Subcutaneous adipose tissue (tissue), 4 donors: Measurements from ENCODE around the gene NAALAD2. TPM values are rescaled to one million over a fixed set of nuclear protein-coding genes. Genes with fewer than 3 reads are reported as not detected.

Source experiments
- total RNA-seq, 4 donors: library from RNA; depleted of rRNA; stranded (reverse); fragments of >200 nt; gene quantifications; one replicate each; pipeline ENCODE4 v1.1.0, GENCODE V29; 2016
- TF ChIP-seq, protein P1 (sequence below): fragments of 450-650 bp; IDR thresholded peaks from one replicate; pipeline ENCODE4 v1.5.1; 2016; ENCODE audit warnings: low read depth, mild to moderate bottlenecking, control low read depth, antibody characterized with exemption, moderate library complexity

The NAALAD2 gene
- total RNA-seq, 4 donors from 2014 or later = 3.2 to 17.4 (median 7.7) TPM

GRCh38 chr11:90221803-90222458 is 87.5 kb downstream of the NAALAD2 start:
- TF ChIP-seq, protein P1, sequence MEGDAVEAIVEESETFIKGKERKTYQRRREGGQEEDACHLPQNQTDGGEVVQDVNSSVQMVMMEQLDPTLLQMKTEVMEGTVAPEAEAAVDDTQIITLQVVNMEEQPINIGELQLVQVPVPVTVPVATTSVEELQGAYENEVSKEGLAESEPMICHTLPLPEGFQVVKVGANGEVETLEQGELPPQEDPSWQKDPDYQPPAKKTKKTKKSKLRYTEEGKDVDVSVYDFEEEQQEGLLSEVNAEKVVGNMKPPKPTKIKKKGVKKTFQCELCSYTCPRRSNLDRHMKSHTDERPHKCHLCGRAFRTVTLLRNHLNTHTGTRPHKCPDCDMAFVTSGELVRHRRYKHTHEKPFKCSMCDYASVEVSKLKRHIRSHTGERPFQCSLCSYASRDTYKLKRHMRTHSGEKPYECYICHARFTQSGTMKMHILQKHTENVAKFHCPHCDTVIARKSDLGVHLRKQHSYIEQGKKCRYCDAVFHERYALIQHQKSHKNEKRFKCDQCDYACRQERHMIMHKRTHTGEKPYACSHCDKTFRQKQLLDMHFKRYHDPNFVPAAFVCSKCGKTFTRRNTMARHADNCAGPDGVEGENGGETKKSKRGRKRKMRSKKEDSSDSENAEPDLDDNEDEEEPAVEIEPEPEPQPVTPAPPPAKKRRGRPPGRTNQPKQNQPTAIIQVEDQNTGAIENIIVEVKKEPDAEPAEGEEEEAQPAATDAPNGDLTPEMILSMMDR = no peak

- TF ChIP-seq, protein P1 = no peak
Observed at GRCh38 chr11:90222459-90223247, 88.2 kb downstream of the NAALAD2 start, which contains the start of gene CHORDC1. CHORDC1 (minus strand) TSS chr11:90223049; CDS start chr11:90222954, 95 bp downstream.

GRCh38 chr11:90223248-90223585 is 88.8 kb downstream of the NAALAD2 start:
- TF ChIP-seq, protein P1 = no peak

DNA sequence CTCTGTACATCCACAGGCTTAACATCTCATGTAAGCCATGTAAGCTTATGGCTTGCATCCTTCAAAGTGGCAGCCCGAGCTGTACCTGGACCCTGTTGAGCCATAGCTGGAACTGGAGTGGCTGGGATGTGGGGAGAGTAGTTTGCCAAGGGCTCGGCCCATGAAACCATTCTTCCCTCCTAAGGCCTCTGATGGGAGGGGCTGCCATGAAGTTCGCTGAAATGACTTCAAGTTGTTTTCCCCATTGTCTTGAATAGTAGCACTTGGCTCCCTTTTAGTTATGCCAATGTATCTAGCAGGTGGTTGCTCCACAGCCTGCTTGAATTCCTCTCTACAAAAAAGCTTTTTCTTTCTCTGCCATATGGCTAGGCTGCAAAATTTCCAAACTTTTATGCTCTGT is 93.6 kb downstream of the NAALAD2 start:
- TF ChIP-seq, protein P1 = no peak

DNA sequence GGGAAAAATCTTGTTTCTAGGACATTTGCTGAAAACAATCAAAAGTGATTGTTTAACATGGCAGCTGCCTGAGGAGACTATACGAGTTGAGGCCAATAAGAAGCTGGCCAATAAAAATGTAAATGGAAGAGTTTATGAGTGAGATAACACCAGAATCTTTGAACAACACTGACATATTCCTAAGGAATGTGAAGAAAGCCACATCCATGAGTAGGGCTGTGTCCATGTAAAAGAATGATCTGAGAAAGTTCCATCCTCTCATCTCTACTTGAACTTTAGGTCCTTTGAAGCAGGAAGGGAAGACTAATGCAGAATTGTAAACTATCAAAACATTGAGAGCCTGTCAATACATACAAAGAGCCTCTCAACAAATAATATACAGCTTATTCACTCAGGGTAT is 95.3 kb downstream of the NAALAD2 start:
- TF ChIP-seq, protein P1 = no peak

- TF ChIP-seq, protein P1 = no peak
Observed at GRCh38 chr11:90234977-90235376, 100.5 kb downstream of the NAALAD2 start.

DNA sequence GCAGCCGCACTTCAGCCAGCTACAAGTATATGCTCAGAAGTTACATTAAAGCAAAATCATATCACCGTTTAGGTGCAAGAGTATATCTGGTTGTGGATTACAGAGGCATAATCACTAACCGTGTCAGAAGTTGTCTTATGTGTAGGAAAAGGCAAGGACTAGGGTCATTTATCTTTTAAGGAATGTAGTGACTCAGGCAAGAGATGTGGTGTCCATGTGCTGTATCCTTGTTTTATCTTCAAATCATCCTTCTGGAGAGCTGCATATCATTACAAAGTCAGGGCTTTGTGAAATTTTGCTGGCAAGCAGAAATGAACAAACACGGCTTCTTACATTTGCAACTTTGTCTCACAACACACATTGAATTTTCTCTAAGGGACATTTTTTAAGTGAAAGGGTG is 101.1 kb downstream of the NAALAD2 start:
- TF ChIP-seq, protein P1 = no peak
